ENCODE data around the gene KCNAB3. TPM values are rescaled to one million over a fixed set of nuclear protein-coding genes. Genes with fewer than 3 reads are reported as not detected.

KCNAB3 gene
- total RNA-seq, result 19.9 and 20.4 TPM in 2 replicates
- long read RNA-seq, partial matches to known transcripts, result 1 of 3 reads
- long read RNA-seq, other reads (novel, unspliced or antisense), result 1 of 3 reads

DNA sequence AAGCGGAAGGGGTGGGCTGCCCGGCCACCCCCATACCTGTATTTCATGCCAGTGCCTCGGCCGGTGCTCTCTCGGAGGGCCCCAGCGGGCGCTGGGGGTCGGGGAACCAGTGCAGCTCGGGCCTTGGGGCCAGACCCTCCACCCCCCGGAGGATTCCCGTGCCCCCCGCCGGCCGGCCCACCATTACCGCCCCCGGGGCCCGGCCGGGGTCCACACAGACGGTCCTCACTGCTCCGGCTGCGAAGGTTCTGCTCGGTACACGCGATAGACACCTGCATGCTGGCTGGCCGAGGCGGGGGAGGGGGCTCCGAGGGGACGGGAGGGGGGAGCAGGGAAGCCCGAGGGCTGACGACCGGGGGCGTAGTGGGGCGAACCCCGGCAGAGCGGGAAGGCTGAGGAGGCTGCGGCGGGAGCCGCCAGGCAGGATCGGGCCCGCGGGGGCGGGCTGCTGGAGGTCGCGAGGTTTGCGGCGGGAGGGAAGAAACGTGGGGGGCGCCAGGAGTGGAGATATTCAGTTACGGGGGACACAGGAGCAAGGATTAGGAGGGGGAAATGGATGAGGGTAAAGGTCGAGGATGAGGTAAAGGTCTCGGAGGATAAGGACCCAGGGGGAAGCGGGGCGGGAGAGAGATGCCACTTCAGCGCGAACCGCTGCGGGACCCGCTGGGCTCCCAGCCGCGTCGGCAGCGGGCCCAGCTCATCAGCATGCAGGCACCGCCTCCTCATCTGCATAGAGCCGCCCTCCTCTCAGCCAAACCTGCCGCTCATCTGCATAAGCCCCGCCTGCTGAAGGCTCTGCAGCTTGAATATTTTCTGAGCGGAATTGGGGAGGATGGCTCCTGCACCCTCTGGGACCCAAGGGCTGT is at the start of gene KCNAB3:
Gene KCNAB3, minus strand, starts transcription at position 699 of the 866 bp plus-strand sequence. Its CDS starts 421 bp downstream, at position 278.
- peaks cover 3% of the 10 kb centered on the region for H3K36me3 Mint-ChIP-seq (ENCODE audit: low read depth)
- H3K27me3 Mint-ChIP-seq (ENCODE audit: low read depth), result peaks cover 11% of the 10 kb centered on the region
- no peaks in the 10 kb centered on the region for H3K9me3 Mint-ChIP-seq
- DNase-seq (ENCODE audit: low read depth, low spot score), result peak; percentile 64
- H3K4me3 Mint-ChIP-seq, result peak within 1 kb of the TSS; percentile 99
- peak within 1 kb of the TSS; percentile 38 for H3K27ac Mint-ChIP-seq (ENCODE audit: unreplicated experiment)
- TF ChIP-seq, protein P1, sequence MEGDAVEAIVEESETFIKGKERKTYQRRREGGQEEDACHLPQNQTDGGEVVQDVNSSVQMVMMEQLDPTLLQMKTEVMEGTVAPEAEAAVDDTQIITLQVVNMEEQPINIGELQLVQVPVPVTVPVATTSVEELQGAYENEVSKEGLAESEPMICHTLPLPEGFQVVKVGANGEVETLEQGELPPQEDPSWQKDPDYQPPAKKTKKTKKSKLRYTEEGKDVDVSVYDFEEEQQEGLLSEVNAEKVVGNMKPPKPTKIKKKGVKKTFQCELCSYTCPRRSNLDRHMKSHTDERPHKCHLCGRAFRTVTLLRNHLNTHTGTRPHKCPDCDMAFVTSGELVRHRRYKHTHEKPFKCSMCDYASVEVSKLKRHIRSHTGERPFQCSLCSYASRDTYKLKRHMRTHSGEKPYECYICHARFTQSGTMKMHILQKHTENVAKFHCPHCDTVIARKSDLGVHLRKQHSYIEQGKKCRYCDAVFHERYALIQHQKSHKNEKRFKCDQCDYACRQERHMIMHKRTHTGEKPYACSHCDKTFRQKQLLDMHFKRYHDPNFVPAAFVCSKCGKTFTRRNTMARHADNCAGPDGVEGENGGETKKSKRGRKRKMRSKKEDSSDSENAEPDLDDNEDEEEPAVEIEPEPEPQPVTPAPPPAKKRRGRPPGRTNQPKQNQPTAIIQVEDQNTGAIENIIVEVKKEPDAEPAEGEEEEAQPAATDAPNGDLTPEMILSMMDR (conservative IDR thresholded peaks at IDR 0.05), result no peak
- H3K4me1 Mint-ChIP-seq, result peaks cover 40% of the 10 kb centered on the region

DNA sequence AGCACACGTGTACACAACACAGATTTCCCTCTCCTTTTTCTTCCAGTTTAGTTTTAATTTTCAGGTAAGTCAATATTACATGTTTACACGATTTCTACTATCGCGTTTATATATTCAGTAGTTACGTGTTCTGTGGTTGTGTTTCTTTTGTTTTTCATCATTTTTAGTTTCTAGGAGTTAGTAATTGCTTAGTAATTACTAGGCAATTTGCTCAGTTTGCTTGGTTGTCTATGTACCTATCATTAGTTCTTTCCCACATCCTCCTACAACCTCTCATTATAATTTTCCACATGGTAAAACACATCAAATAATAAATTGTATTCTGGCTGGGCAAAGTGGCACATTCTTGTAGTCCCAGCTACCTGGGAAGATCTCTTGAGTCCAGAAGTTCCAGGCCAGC is 48.1 kb upstream of the KCNAB3 start:
- Mint-ChIP-seq H3K27me3 (ENCODE audit: low read depth) (peaks cover 39% of the 10 kb centered on the region), H3K27ac (ENCODE audit: unreplicated experiment) (no peak overlapping the region), H3K4me3 (no peak overlapping the region), H3K36me3 (ENCODE audit: low read depth) (peaks cover 5% of the 10 kb centered on the region), H3K9me3 (peaks cover 8% of the 10 kb centered on the region), H3K4me1 (no peaks in the 10 kb centered on the region)
- TF ChIP-seq, protein P1 (conservative IDR thresholded peaks at IDR 0.05), result no peak
- no peak for DNase-seq (ENCODE audit: low read depth, low spot score)

DNA sequence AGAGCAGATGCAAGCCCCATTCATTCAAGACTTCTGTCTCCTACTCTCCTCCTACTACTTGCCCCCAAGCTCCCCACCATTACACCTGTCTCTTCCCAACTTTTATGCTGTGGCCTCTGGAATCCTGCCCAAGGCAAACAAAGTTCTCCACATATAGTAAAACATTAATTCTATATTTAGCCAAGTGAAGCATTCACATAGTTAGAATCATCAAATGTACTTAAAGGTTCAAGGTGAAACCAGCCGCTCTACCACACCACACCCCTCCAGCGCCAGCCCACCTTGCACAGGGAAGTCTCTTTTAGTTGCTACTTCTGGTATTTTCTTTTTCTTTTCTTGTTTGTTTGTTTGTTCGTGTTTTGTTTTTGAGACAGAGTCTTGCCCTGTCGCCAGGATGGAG is 47.4 kb upstream of the KCNAB3 start:
- TF ChIP-seq, protein P1 (conservative IDR thresholded peaks at IDR 0.05), result no peak
- H3K27ac Mint-ChIP-seq (ENCODE audit: unreplicated experiment), result no peak overlapping the region
- DNase-seq (ENCODE audit: low read depth, low spot score), result no peak
- H3K27me3 Mint-ChIP-seq (ENCODE audit: low read depth), result peaks cover 36% of the 10 kb centered on the region
- H3K4me1 Mint-ChIP-seq, result no peaks in the 10 kb centered on the region
- peaks cover 5% of the 10 kb centered on the region for H3K36me3 Mint-ChIP-seq (ENCODE audit: low read depth)
- H3K9me3 Mint-ChIP-seq, result peaks cover 8% of the 10 kb centered on the region
- H3K4me3 Mint-ChIP-seq, result no peak overlapping the region

DNA sequence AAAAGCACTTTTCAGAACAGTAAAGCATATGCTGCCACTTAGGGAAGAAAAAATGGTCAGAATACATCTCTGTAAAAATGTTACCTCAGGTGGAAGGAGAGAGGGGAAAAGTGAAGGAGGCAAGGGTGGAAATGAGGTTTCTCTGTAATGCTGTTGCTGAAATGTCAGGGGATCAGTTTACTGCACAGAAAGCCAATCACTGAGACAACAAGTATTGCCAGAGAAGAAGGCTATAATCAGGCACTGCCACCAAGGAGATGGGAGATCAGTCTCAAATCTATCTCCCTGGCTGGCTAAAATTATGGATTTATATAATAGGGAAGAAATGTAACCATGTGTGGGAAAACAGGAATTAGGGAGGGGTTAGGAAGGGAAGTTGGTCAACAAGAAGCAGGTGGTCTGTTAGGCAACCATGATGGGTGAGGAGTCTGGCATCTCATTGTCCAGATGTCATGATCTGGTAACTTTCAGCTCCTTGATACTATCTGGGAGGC is 45.0 kb upstream of the KCNAB3 start:
- Mint-ChIP-seq H3K27me3 (ENCODE audit: low read depth) (peaks cover 34% of the 10 kb centered on the region), H3K4me1 (no peaks in the 10 kb centered on the region), H3K36me3 (ENCODE audit: low read depth) (peaks cover 5% of the 10 kb centered on the region), H3K9me3 (peaks cover 8% of the 10 kb centered on the region), H3K4me3 (no peak overlapping the region), H3K27ac (ENCODE audit: unreplicated experiment) (no peak overlapping the region)
- TF ChIP-seq, protein P1 (conservative IDR thresholded peaks at IDR 0.05), result no peak
- no peak for DNase-seq (ENCODE audit: low read depth, low spot score)

DNA sequence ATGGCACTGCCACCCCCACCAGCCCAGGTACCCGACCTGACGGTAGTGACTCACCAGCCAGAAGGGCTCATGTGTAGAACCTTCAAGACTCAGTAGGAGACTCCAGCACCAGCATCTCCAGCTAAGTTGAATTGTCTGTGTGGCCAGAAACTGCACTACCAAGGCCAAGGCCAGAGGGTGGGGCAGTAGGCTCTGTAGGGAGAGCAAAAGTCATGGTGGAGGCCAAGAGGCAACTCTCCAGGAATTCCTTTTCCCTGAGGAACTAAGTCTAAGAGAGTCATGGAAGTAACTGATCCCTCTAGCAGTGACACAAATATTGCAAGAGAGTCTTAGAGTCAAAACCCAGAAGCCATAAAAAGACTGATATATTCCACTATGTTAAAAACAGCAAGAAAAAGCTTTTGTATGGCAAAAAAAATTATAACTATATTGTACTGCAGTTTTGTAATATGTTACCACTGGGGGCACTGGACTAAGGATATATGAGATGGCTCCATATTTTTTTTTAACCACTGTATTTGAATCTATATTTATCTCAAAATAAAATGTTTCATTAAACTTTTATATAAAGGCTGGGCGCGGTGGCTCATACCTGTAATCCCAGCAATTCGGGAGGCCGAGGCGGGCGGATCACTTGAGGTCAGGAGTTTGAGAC is 42.6 kb upstream of the KCNAB3 start:
- H3K4me3 Mint-ChIP-seq, result no peak overlapping the region
- peaks cover 5% of the 10 kb centered on the region for H3K36me3 Mint-ChIP-seq (ENCODE audit: low read depth)
- no peak for DNase-seq (ENCODE audit: low read depth, low spot score)
- H3K4me1 Mint-ChIP-seq, result no peaks in the 10 kb centered on the region
- peaks cover 31% of the 10 kb centered on the region for H3K27me3 Mint-ChIP-seq (ENCODE audit: low read depth)
- TF ChIP-seq, protein P1 (conservative IDR thresholded peaks at IDR 0.05), result peak; percentile 48
- no peak overlapping the region for H3K27ac Mint-ChIP-seq (ENCODE audit: unreplicated experiment)
- H3K9me3 Mint-ChIP-seq, result peaks cover 8% of the 10 kb centered on the region
